ENCODE data around the gene FOSL2.

GRCh38 chr2:28375742-28376631 is 16.7 kb upstream of the FOSL2 start:
- TF ChIP-seq CTCF (conservative IDR thresholded peaks at IDR 0.05; ENCODE audit: low read depth, low read length) (no peak), EZH2phosphoT487 (IDR thresholded peaks at IDR 0.05; ENCODE audit: borderline replicate concordance, low read length) (no peak)

Data from PC-3 (cell line).